ENCODE data around the gene PDIA2. TPM values are rescaled to one million over a fixed set of nuclear protein-coding genes. Genes with fewer than 3 reads are reported as not detected.
"Not testable (repeated sequence)": the region's sequence is repeated elsewhere in the genome, so short reads cannot be mapped to it uniquely, and the experiment has no call there.

PDIA2 gene
- total and polyA plus RNA-seq, 2 donors (not counting 3 experiments of a cell fraction or from before 2014, with no cell fraction given), result 0.63 TPM; not detected in 1

DNA sequence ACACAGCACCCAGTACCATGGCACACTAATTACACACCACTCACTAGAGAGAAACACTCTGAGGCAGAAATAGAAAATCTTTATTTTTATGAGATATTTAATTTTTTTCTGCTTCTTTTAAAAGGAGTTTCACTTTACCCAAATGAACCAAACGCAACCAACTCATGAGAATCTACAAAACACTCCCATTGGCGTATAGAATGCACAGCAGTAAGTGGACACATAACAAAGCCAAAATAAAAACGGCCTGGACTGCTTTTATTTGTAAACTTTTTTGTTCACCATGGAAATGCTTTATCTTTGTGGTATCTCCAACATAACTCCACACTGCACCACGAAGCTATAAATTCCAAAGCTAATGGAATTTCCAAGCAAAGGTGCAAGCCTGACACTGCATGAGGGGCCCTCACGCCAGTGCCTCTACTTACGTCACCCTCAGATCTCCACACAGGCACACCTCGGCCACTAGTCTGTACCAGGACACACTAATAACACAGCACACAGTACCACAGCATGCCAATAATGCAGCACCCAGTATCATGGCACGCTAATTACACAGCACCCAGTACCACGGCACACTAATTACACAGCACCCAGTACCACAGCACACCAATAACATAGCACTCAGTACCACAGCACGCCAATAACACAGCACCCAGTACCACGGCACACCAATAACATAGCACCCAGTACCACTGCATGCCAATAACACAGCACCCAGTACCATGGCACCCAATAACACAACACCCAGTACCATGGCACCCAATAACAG, 52.1 kb downstream of the PDIA2 start:
- CTCF ChIA-PET, result interaction anchor here (0.8 kb wide), 1 partner anchor 17 kb away, joined by 3 read pairs; no protein-coding TSS in a partner anchor
- BruUV-seq (replicated peaks); H3K27ac ChIP-seq (ENCODE audit: insufficient read depth, low read depth, low read length); H4K20me1 ChIP-seq (replicated peaks; ENCODE audit: control insufficient read depth, extremely low read depth, insufficient read depth, low read length); H3K4me2 ChIP-seq (ENCODE audit: insufficient read depth, low read length); intact Hi-C loops (cut with micrococcal nuclease); H2AFZ ChIP-seq (ENCODE audit: low read depth, low read length); H3K27me3 ChIP-seq (ENCODE audit: control insufficient read depth in 2 of 2, insufficient read depth in 2 of 2, low read length in 2 of 2); H3K36me3 ChIP-seq (ENCODE audit: control insufficient read depth in 2 of 2, extremely low read depth in 1 of 2, insufficient read depth in 2 of 2, low read length in 2 of 2); H3K4me3 ChIP-seq (replicated peaks in 1 of 3; ENCODE audit: insufficient read depth in 1 of 3, low read depth in 1 of 3, low read length in 3 of 3); dilution Hi-C loops (cut with MboI; ENCODE audit: extremely low pct_ligation_motif_present, low sequenced_read_pairs); H3K9me3 ChIP-seq (replicated peaks; ENCODE audit: control insufficient read depth, insufficient read depth, low read length); H3K9ac ChIP-seq (replicated peaks; ENCODE audit: extremely low read depth, insufficient read depth, low read length); POLR2A ChIA-PET; H3K4me1 ChIP-seq (ENCODE audit: control insufficient read depth, extremely low read depth, insufficient read depth, low read length); H3K9me1 ChIP-seq (replicated peaks; ENCODE audit: control insufficient read depth, extremely low read depth, insufficient read depth, low read length); DNase-seq (ENCODE audit: low read depth, low spot score): not testable (repeated sequence)
- peak; percentile 21 for FAIRE-seq
- H3K79me2 ChIP-seq (ENCODE audit: control insufficient read depth, insufficient read depth, low read length), result peaks cover 78% of the 10 kb centered on the region

DNA sequence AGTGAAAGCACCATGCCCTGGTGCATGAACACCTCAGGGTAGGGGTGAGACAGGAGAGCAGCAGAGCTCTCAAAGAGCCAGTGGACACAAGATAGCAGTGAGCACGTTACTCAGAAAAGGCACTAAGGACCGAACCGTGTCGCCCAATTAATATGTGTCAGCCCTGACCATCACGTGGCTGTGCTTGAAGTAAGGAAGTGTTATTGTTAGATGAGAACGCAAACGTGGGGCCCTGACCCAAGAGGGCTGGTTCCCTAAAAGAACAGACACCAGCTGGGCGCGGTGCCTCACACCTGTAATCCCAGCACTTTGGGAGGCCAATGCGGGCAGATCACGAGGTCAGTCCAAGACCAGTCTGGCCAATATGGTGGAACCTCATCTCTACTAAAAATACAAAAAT, 53.3 kb downstream of the PDIA2 start:
- CTCF ChIA-PET, result interaction anchor here (0.8 to 0.9 kb wide), 2 partner anchors 13 to 16 kb away, joined by 3 read pairs; no protein-coding TSS in a partner anchor
- no peaks in the 10 kb centered on the region for H4K20me1 ChIP-seq (replicated peaks; ENCODE audit: control insufficient read depth, extremely low read depth, insufficient read depth, low read length)
- no peak overlapping the region for H3K27ac ChIP-seq (ENCODE audit: insufficient read depth, low read depth, low read length)
- DNase-seq (ENCODE audit: low read depth, low spot score) (no peak), FAIRE-seq (no peak)
- H3K9me1 ChIP-seq (replicated peaks; ENCODE audit: control insufficient read depth, extremely low read depth, insufficient read depth, low read length), result no peaks in the 10 kb centered on the region
- no peak for TF ChIP-seq JUN (IDR thresholded peaks at IDR 0.05; ENCODE audit: borderline replicate concordance, insufficient read depth, insufficient read length, low read depth)
- no peaks in the 10 kb centered on the region for H3K27me3 ChIP-seq (ENCODE audit: control insufficient read depth in 2 of 2, insufficient read depth in 2 of 2, low read length in 2 of 2)
- H3K9ac ChIP-seq (replicated peaks; ENCODE audit: extremely low read depth, insufficient read depth, low read length), result no peak overlapping the region
- peaks cover 0 to 3% of the 10 kb centered on the region in 2 experiments for H3K36me3 ChIP-seq (ENCODE audit: control insufficient read depth in 2 of 2, extremely low read depth in 1 of 2, insufficient read depth in 2 of 2, low read length in 2 of 2)
- H2AFZ ChIP-seq (ENCODE audit: low read depth, low read length), result no peak overlapping the region
- no peaks in the 10 kb centered on the region for H3K4me1 ChIP-seq (ENCODE audit: control insufficient read depth, extremely low read depth, insufficient read depth, low read length)
- no TSS peak for BruUV-seq (replicated peaks)
- POLR2A ChIA-PET, result no interaction called here
- dilution Hi-C loops (cut with MboI; ENCODE audit: extremely low pct_ligation_motif_present, low sequenced_read_pairs), result no loop called here
- peaks cover 76% of the 10 kb centered on the region for H3K79me2 ChIP-seq (ENCODE audit: control insufficient read depth, insufficient read depth, low read length)
- no peak overlapping the region for H3K4me3 ChIP-seq (replicated peaks in 1 of 3; ENCODE audit: insufficient read depth in 1 of 3, low read depth in 1 of 3, low read length in 3 of 3)
- no peak overlapping the region for H3K4me2 ChIP-seq (ENCODE audit: insufficient read depth, low read length)
- H3K9me3 ChIP-seq (replicated peaks; ENCODE audit: control insufficient read depth, insufficient read depth, low read length), result no peaks in the 10 kb centered on the region
- intact Hi-C loops (cut with micrococcal nuclease), result no loop called here

Other genes starting within 250 kb of the PDIA2 start
- gene POLR3K, start 229.6 kb upstream of the PDIA2 start, total RNA-seq, result 18.4 and 20.6 TPM in 2 replicates
- gene POLR3K, start 229.6 kb upstream of the PDIA2 start, polyA plus RNA-seq, result 28.0 and 33.2 TPM in 2 replicates
- gene SNRNP25, start 229.3 kb upstream of the PDIA2 start, total RNA-seq, result 41.8 and 50.2 TPM in 2 replicates
- gene SNRNP25, start 229.3 kb upstream of the PDIA2 start, polyA plus RNA-seq, result 42.1 and 49.6 TPM in 2 replicates
- gene RHBDF1, start 210.5 kb upstream of the PDIA2 start, total RNA-seq, result 55.1 and 57.0 TPM in 2 replicates
- 113 and 137 TPM in 2 replicates for gene RHBDF1, start 210.5 kb upstream of the PDIA2 start, polyA plus RNA-seq
- gene MPG, start 204.9 kb upstream of the PDIA2 start, total RNA-seq, result 68.1 and 70.5 TPM in 2 replicates
- 140 and 178 TPM in 2 replicates for gene MPG, start 204.9 kb upstream of the PDIA2 start, polyA plus RNA-seq
- 36.3 and 40.4 TPM in 2 replicates for gene NPRL3, start 144.5 kb upstream of the PDIA2 start, total RNA-seq
- gene NPRL3, start 144.5 kb upstream of the PDIA2 start, polyA plus RNA-seq, result 19.3 and 22.4 TPM in 2 replicates
- not detected in 2 replicates for gene HBZ, start 130.5 kb upstream of the PDIA2 start, total RNA-seq
- not detected in 2 replicates for gene HBZ, start 130.5 kb upstream of the PDIA2 start, polyA plus RNA-seq
- not detected in 2 replicates for gene HBM, start 117.2 kb upstream of the PDIA2 start, total RNA-seq
- not detected in 2 replicates for gene HBM, start 117.2 kb upstream of the PDIA2 start, polyA plus RNA-seq
- not detected in 2 replicates for gene HBA2, start 110.3 kb upstream of the PDIA2 start, total RNA-seq
- gene HBA2, start 110.3 kb upstream of the PDIA2 start, polyA plus RNA-seq, result not detected in 2 replicates
- not detected in 2 replicates for gene HBA1, start 106.5 kb upstream of the PDIA2 start, total RNA-seq
- gene HBA1, start 106.5 kb upstream of the PDIA2 start, polyA plus RNA-seq, result not detected in 2 replicates
- gene HBQ1, start 102.7 kb upstream of the PDIA2 start, total RNA-seq, result not detected in 2 replicates
- gene HBQ1, start 102.7 kb upstream of the PDIA2 start, polyA plus RNA-seq, result 0.75 and 2.5 TPM in 2 replicates
- gene LUC7L, start 53.7 kb upstream of the PDIA2 start, total RNA-seq, result 86.6 and 94.7 TPM in 2 replicates
- 57.6 and 75.4 TPM in 2 replicates for gene LUC7L, start 53.7 kb upstream of the PDIA2 start, polyA plus RNA-seq
- 70.4 and 73.1 TPM in 2 replicates for gene FAM234A, start 48.3 kb upstream of the PDIA2 start, total RNA-seq
- gene FAM234A, start 48.3 kb upstream of the PDIA2 start, polyA plus RNA-seq, result 89.4 and 98.8 TPM in 2 replicates
- 3.0 and 5.5 TPM in 2 replicates for gene RGS11, start 7.2 kb upstream of the PDIA2 start, total RNA-seq
- gene RGS11, start 7.2 kb upstream of the PDIA2 start, polyA plus RNA-seq, result 4.9 and 7.2 TPM in 2 replicates
- gene ARHGDIG, start 2.6 kb upstream of the PDIA2 start, total RNA-seq, result 0.93 and 1.9 TPM in 2 replicates
- 2.2 and 3.8 TPM in 2 replicates for gene ARHGDIG, start 2.6 kb upstream of the PDIA2 start, polyA plus RNA-seq
- gene AXIN1, start 69.6 kb downstream of the PDIA2 start, total RNA-seq, result 21.1 and 21.9 TPM in 2 replicates
- 8.0 and 8.3 TPM in 2 replicates for gene AXIN1, start 69.6 kb downstream of the PDIA2 start, polyA plus RNA-seq
- 86.3 and 104 TPM in 2 replicates for gene MRPL28, start 87.4 kb downstream of the PDIA2 start, total RNA-seq
- gene MRPL28, start 87.4 kb downstream of the PDIA2 start, polyA plus RNA-seq, result 180 and 198 TPM in 2 replicates
- 88.1 and 89.8 TPM in 2 replicates for gene PGAP6, start 98.8 kb downstream of the PDIA2 start, total RNA-seq
- gene PGAP6, start 98.8 kb downstream of the PDIA2 start, polyA plus RNA-seq, result 365 and 484 TPM in 2 replicates
- 166 and 170 TPM in 2 replicates for gene NME4, start 114.0 kb downstream of the PDIA2 start, total RNA-seq
- 264 and 412 TPM in 2 replicates for gene NME4, start 114.0 kb downstream of the PDIA2 start, polyA plus RNA-seq
- 23.1 and 28.3 TPM in 2 replicates for gene DECR2, start 118.7 kb downstream of the PDIA2 start, total RNA-seq
- 46.5 and 61.7 TPM in 2 replicates for gene DECR2, start 118.7 kb downstream of the PDIA2 start, polyA plus RNA-seq
- 64.9 and 75.9 TPM in 2 replicates for gene RAB11FIP3, start 142.5 kb downstream of the PDIA2 start, total RNA-seq
- gene RAB11FIP3, start 142.5 kb downstream of the PDIA2 start, polyA plus RNA-seq, result 19.3 and 20.5 TPM in 2 replicates
- 65.0 and 70.1 TPM in 2 replicates for gene CAPN15, start 244.5 kb downstream of the PDIA2 start, total RNA-seq
- gene CAPN15, start 244.5 kb downstream of the PDIA2 start, polyA plus RNA-seq, result 33.9 and 48.6 TPM in 2 replicates